CD4-positive, alpha-beta T cell (primary cell): ENCODE measurements around the gene ATP2B2. TPM values are rescaled to one million over a fixed set of nuclear protein-coding genes. Genes with fewer than 3 reads are reported as not detected.

Experiments used
- ATAC-seq: fragments of 200-7000 bp; cut with Tn5 transposase; one replicate; pipeline ENCODE4 v1.10.0; 2022; ENCODE audit warnings: mild to moderate bottlenecking; ENCODE audit not compliant: poor library complexity
- CTCF ChIA-PET: fragments of 350-600 bp; sonication (Branson Sonifier 250); formaldehyde crosslinking; loops from one replicate; lab custom pipeline; 2021; ENCODE audit warnings: antibody characterized with exemption, inconsistent platforms; lab: Charles Lee
- POLR2A ChIA-PET: fragments of 350-600 bp; sonication (Branson Sonifier 250); formaldehyde crosslinking; loops from one replicate; lab custom pipeline; 2021; ENCODE audit warnings: antibody characterized with exemption, inconsistent platforms; lab: Charles Lee
- DNase-seq, 14 experiments: peaks; one replicate each; pipeline ENCODE4 v3.0.0-alpha.2; 2013 to 2020; ENCODE audit warnings: mixed read lengths in 2 of 14
- H3K27ac ChIP-seq, 2 donors: one replicate each; pipeline versions ENCODE4 v1.5.1 to v1.7.0; 2013; ENCODE audit warnings: low read length in 2 of 2, low read depth in 1 of 2, mild to moderate bottlenecking in 1 of 2
- H3K27me3 ChIP-seq, 2 experiments: 1 replicate in 1 of 2; 2 replicates in 1 of 2; pipeline versions ENCODE4 v1.6.1 to v1.7.0; 2013; ENCODE audit warnings: low read length in 2 of 2, control low read depth in 1 of 2, mild to moderate bottlenecking in 1 of 2, moderate library complexity in 1 of 2; ENCODE audit not compliant: insufficient read depth in 2 of 2, control insufficient read depth in 1 of 2
- H3K36me3 ChIP-seq: one replicate; pipeline ENCODE4 v1.6.1; 2013; ENCODE audit warnings: low read length, control low read depth; ENCODE audit not compliant: insufficient read depth
- H3K4me1 ChIP-seq: one replicate; pipeline ENCODE4 v1.6.1; 2013; ENCODE audit warnings: low read length, control low read depth; ENCODE audit not compliant: insufficient read depth
- H3K4me3 ChIP-seq: one replicate; pipeline ENCODE4 v1.5.1; 2013; ENCODE audit warnings: mild to moderate bottlenecking, low read length, moderate library complexity
- H3K9me3 ChIP-seq, 2 experiments: 1 replicate in 1 of 2; 2 replicates in 1 of 2; pipeline versions ENCODE4 v1.6.1 to v1.7.0; 2013; ENCODE audit warnings: low read length in 2 of 2, mild to moderate bottlenecking in 2 of 2, control low read depth in 1 of 2, moderate library complexity in 1 of 2; ENCODE audit not compliant: control insufficient read depth in 1 of 2, insufficient read depth in 1 of 2
- H3K27ac Mint-ChIP-seq: one replicate; pipeline ENCODE4 v1.8.0; 2020; ENCODE audit warnings: mixed read lengths
- H3K27me3 Mint-ChIP-seq: one replicate; pipeline ENCODE4 v1.8.0; 2021; ENCODE audit warnings: mixed read lengths
- H3K36me3 Mint-ChIP-seq: one replicate; pipeline ENCODE4 v1.8.0; 2021; ENCODE audit warnings: low read depth, mixed read lengths
- H3K4me1 Mint-ChIP-seq: one replicate; pipeline ENCODE4 v1.8.0; 2021; ENCODE audit warnings: low read depth, mixed read lengths
- H3K4me3 Mint-ChIP-seq: one replicate; pipeline ENCODE4 v1.8.0; 2020; ENCODE audit warnings: mild to moderate bottlenecking, mixed read lengths
- H3K9me3 Mint-ChIP-seq: one replicate; pipeline ENCODE4 v1.8.0; 2020; ENCODE audit warnings: mixed read lengths
- CTCF ChIP-seq: fragments of 200-600 bp; IDR thresholded peaks from one replicate; pipeline ENCODE4 v1.8.0; 2022; ENCODE audit warnings: antibody characterized with exemption, mild to moderate bottlenecking
- intact Hi-C, 2 experiments: fragments of 100-400 bp; cut with DNase I in 1 of 2; cut with micrococcal nuclease in 1 of 2; formaldehyde crosslinking; loops; one replicate each; pipeline versions ENCODE4 v1.15.1 to v1.9.0; 2023 to 2025; cut with DNase I, micrococcal nuclease
- total RNA-seq, 174 experiments: library from RNA in 2 of 174; stranded (reverse) in 2 of 174; gene quantifications; one replicate each; pipeline ENCODE4 v1.2.3 and lab custom pipeline; 2021 to 2026

The ATP2B2 gene
- total RNA-seq, 2 experiments from 2014 or later = not detected

GRCh38 chr3:10507331-10507730, 1.9 kb upstream of the ATP2B2 start:
- peaks cover 27% of the 10 kb centered on the region for H3K27me3 Mint-ChIP-seq
- no peaks in the 10 kb centered on the region for H3K36me3 Mint-ChIP-seq
- H3K9me3 Mint-ChIP-seq = no peaks in the 10 kb centered on the region
- H3K4me3 Mint-ChIP-seq = peak overlapping the region; percentile 4
- no peaks in the 10 kb centered on the region for H3K4me1 Mint-ChIP-seq
- no peak for DNase-seq
- POLR2A ChIA-PET = no interaction called here
- H3K36me3 ChIP-seq = no peaks in the 10 kb centered on the region
- CTCF ChIA-PET = no interaction called here
- H3K27ac ChIP-seq = no peak overlapping the region
- intact Hi-C loops = no loop called here
- peaks cover 16 to 26% of the 10 kb centered on the region in 2 experiments for H3K27me3 ChIP-seq
- no peaks in the 10 kb centered on the region for H3K9me3 ChIP-seq
- no peak overlapping the region for H3K4me3 ChIP-seq
- peaks cover 10% of the 10 kb centered on the region for H3K4me1 ChIP-seq
- ATAC-seq = no peak
- no peak for TF ChIP-seq CTCF
- H3K27ac Mint-ChIP-seq = no peak overlapping the region

GRCh38 chr3:10506696-10507095, 1.3 kb upstream of the ATP2B2 start:
- Mint-ChIP-seq H3K27me3 (peaks cover 27% of the 10 kb centered on the region), H3K27ac (no peak overlapping the region), H3K36me3 (no peaks in the 10 kb centered on the region), H3K4me1 (no peaks in the 10 kb centered on the region), H3K4me3 (no peak overlapping the region), H3K9me3 (no peaks in the 10 kb centered on the region)
- ChIA-PET CTCF (no interaction called here), POLR2A (no interaction called here)
- Histone ChIP-seq H3K4me3 (no peak overlapping the region), H3K4me1 (peaks cover 10% of the 10 kb centered on the region), H3K27ac (no peak overlapping the region), H3K36me3 (no peaks in the 10 kb centered on the region), H3K9me3 (no peaks in the 10 kb centered on the region), H3K27me3 (peaks cover 16 to 26% of the 10 kb centered on the region in 2 experiments)
- no peak for DNase-seq
- TF ChIP-seq CTCF = no peak
- intact Hi-C loops = no loop called here
- no peak for ATAC-seq

- Histone ChIP-seq H3K27ac (no peak overlapping the region), H3K9me3 (no peaks in the 10 kb centered on the region), H3K36me3 (no peaks in the 10 kb centered on the region), H3K4me1 (peaks cover 10% of the 10 kb centered on the region), H3K27me3 (peaks cover 16 to 26% of the 10 kb centered on the region in 2 experiments), H3K4me3 (no peak overlapping the region)
- H3K4me3 Mint-ChIP-seq = no peak overlapping the region
- ATAC-seq = no peak
- DNase-seq = no peak
- H3K27me3 Mint-ChIP-seq = peaks cover 27% of the 10 kb centered on the region
- no peak for TF ChIP-seq CTCF
- CTCF ChIA-PET = no interaction called here
- H3K9me3 Mint-ChIP-seq = no peaks in the 10 kb centered on the region
- intact Hi-C loops = no loop called here
- no peak overlapping the region for H3K27ac Mint-ChIP-seq
- POLR2A ChIA-PET = no interaction called here
- H3K4me1 Mint-ChIP-seq = no peaks in the 10 kb centered on the region
- H3K36me3 Mint-ChIP-seq = no peaks in the 10 kb centered on the region
These were observed 602 bp upstream of the ATP2B2 start for GRCh38 chr3:10505791-10506585.
